ENCODE measurements around the gene KPNA5. TPM values are rescaled to one million over a fixed set of nuclear protein-coding genes. Genes with fewer than 3 reads are reported as not detected.

Gene KPNA5
- total and polyA plus RNA-seq, 2 of the 13 experiments (the other 11 are each of a cell fraction or from before 2014, with no cell fraction given): 5.3 to 13.0 TPM

DNA sequence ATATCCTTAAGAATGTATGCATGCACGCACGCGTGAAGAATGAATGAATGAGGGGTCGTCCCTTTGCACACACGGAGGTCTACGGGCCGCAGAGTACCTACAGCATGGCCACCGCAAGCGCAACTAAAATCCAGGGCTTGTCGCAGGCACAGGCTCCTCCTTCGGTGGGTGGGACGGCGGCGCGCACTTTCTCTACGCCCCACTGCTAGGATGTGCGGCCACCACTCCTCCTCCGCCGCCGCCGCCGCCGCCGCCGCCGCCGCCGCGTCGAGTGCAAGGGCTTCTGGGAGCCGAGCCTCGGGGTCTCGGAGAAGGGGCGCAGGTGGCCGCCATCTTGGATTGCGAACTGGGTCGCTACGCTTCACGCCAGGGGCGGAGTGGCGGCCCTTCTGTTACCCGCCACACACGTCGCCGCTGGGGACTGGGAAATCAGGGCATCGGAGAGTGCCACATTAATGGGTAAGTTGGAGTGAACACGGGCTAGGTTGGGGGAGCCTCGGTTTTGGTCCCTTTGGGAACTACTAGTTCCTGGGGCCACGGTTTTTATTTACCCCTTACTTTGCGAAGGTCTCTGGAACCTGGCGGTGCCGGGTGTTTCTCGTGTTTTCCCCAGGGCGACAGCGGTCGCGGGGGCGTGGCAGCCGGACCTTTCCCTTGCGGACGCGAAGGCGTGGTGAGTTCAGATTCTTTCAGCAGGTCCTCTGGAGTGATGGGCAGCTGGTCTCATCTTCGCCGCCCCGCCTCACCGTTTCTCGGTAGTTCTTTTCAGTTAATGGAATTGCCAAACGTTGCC, at the start of gene KPNA5 (continued):
- TF ChIP-seq FOXP1 (IDR thresholded peaks at IDR 0.05): no peak
- peak; percentile 24; the same call in 1 of the 2 replicates for TF ChIP-seq FOXP1 (CRISPR knock-in tag; IDR thresholded peaks at IDR 0.05)
- no peak for TF ChIP-seq ZBTB1 (CRISPR knock-in tag; IDR thresholded peaks at IDR 0.05; ENCODE audit: borderline replicate concordance)
- TF ChIP-seq TEF (CRISPR knock-in tag; IDR thresholded peaks at IDR 0.05): peak; percentile 26; the same call in 1 of the 2 replicates
- TF ChIP-seq NFIB (CRISPR knock-in tag; IDR thresholded peaks at IDR 0.05; ENCODE audit: borderline replicate concordance): no peak
- 0 out of 2 replicates have a peak, but pooled peaks have one; percentile 36 for TF ChIP-seq RNF219 (CRISPR knock-in tag; IDR thresholded peaks at IDR 0.05)
- TF ChIP-seq CENPT (CRISPR knock-in tag; IDR thresholded peaks at IDR 0.05; ENCODE audit: low read depth): no peak
- no peak for TF ChIP-seq ATAD3A (CRISPR knock-in tag; IDR thresholded peaks at IDR 0.05)
- TF ChIP-seq NFRKB (IDR thresholded peaks at IDR 0.05): peak; percentile 65; the same call in 1 of the 2 replicates
- TF ChIP-seq, protein P1, sequence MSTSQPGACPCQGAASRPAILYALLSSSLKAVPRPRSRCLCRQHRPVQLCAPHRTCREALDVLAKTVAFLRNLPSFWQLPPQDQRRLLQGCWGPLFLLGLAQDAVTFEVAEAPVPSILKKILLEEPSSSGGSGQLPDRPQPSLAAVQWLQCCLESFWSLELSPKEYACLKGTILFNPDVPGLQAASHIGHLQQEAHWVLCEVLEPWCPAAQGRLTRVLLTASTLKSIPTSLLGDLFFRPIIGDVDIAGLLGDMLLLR (CRISPR knock-in tag; IDR thresholded peaks at IDR 0.05): no peak
- peak; percentile 19; the same call in 1 of the 2 replicates for TF ChIP-seq FOSL2 (CRISPR knock-in tag; IDR thresholded peaks at IDR 0.05)
- no peak for TF ChIP-seq HNF4G (IDR thresholded peaks at IDR 0.05; ENCODE audit: borderline replicate concordance, low read depth, low read length)
- peak; percentile 29; the same call in 1 of the 2 replicates for TF ChIP-seq HNF4G (CRISPR knock-in tag; IDR thresholded peaks at IDR 0.05; ENCODE audit: borderline replicate concordance, low read depth)
- TF ChIP-seq ZFP82 (CRISPR knock-in tag; IDR thresholded peaks at IDR 0.05; ENCODE audit: borderline replicate concordance): peak; percentile 85; the same call in 1 of the 2 replicates
- no peak for TF ChIP-seq ZMAT5 (CRISPR knock-in tag; IDR thresholded peaks at IDR 0.05; ENCODE audit: borderline replicate concordance, low read depth)
- TF ChIP-seq PITX1 (CRISPR knock-in tag; IDR thresholded peaks at IDR 0.05): no peak; the same call in 1 of the 2 replicates
- peak; percentile 93; the same call in 1 of the 2 replicates for TF ChIP-seq ZSCAN31 (CRISPR knock-in tag; IDR thresholded peaks at IDR 0.05; ENCODE audit: low read depth)
- TF ChIP-seq, protein P2, sequence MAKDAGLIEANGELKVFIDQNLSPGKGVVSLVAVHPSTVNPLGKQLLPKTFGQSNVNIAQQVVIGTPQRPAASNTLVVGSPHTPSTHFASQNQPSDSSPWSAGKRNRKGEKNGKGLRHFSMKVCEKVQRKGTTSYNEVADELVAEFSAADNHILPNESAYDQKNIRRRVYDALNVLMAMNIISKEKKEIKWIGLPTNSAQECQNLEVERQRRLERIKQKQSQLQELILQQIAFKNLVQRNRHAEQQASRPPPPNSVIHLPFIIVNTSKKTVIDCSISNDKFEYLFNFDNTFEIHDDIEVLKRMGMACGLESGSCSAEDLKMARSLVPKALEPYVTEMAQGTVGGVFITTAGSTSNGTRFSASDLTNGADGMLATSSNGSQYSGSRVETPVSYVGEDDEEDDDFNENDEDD (CRISPR knock-in tag; IDR thresholded peaks at IDR 0.05; ENCODE audit: borderline replicate concordance): peak; percentile 79; the same call in 1 of the 2 replicates
- peak; percentile 83 for TF ChIP-seq ISL2 (CRISPR knock-in tag; IDR thresholded peaks at IDR 0.05)
- peak; percentile 95 for TF ChIP-seq ZNF501 (CRISPR knock-in tag; IDR thresholded peaks at IDR 0.05)
- TF ChIP-seq MBD4 (IDR thresholded peaks at IDR 0.05; ENCODE audit: borderline replicate concordance, low read length): no peak
- peak; percentile 60 for TF ChIP-seq ZMYM3 (CRISPR knock-in tag; IDR thresholded peaks at IDR 0.05)
- TF ChIP-seq ZMAT3 (CRISPR knock-in tag; conservative IDR thresholded peaks at IDR 0.05): no peak
- peak; percentile 14; the same call in 1 of the 2 replicates for TF ChIP-seq ZNF280B (CRISPR knock-in tag; IDR thresholded peaks at IDR 0.05; ENCODE audit: borderline replicate concordance)
